Measurements from ENCODE around the gene EML4.

DNA sequence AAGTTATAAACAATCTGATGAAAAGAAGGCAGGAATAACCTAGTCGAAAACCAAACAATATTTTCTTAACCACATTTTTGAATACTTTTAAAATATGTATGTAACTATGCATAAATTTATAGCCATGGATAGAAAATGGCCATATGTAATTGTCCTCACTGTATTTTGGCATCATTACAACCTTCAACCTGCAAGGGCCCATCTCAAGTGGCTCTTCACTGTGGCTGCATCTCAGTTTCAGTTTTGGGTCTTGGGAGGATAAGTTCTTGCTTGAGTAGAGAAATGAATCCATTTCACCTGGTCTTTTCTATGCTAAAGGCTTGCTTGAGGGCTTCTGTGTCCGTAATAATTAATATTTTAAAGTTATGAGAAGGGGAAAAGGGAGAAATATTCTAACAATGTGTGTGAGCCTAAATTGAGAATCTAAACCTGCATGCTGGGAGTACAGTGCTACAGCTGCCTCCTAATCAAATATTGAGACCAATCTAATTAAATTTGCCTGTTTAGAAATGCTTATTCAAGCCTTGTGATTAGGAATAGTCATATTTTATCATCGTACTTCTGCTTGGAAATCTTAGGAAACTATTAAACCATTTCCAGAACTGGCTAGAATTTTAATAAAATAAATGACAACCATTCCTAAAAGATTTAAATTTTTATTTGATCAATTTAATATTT lies 92.5 kb downstream of the EML4 start:
- TF ChIP-seq YY1 (IDR thresholded peaks at IDR 0.05; ENCODE audit: low read depth), result no peak
- no peak for TF ChIP-seq TAF1 (IDR thresholded peaks at IDR 0.05; ENCODE audit: borderline replicate concordance, low read depth, low read length)
- TF ChIP-seq, protein P1, sequence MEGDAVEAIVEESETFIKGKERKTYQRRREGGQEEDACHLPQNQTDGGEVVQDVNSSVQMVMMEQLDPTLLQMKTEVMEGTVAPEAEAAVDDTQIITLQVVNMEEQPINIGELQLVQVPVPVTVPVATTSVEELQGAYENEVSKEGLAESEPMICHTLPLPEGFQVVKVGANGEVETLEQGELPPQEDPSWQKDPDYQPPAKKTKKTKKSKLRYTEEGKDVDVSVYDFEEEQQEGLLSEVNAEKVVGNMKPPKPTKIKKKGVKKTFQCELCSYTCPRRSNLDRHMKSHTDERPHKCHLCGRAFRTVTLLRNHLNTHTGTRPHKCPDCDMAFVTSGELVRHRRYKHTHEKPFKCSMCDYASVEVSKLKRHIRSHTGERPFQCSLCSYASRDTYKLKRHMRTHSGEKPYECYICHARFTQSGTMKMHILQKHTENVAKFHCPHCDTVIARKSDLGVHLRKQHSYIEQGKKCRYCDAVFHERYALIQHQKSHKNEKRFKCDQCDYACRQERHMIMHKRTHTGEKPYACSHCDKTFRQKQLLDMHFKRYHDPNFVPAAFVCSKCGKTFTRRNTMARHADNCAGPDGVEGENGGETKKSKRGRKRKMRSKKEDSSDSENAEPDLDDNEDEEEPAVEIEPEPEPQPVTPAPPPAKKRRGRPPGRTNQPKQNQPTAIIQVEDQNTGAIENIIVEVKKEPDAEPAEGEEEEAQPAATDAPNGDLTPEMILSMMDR (IDR thresholded peaks at IDR 0.05), result no peak

Measured in SK-N-SH (cell line).